GM18511 (cell line): ENCODE results near the gene ICOS.

ENCODE experiments used
- ATAC-seq: cut with Tn5 transposase; IDR thresholded peaks from one replicate; pipeline ENCODE4 v1.9.1; 2021; ENCODE audit warnings: mild to moderate bottlenecking, moderate library complexity; ENCODE audit not compliant: unreplicated experiment

Gene ICOS

GRCh38 chr2:204005940-204006721, 69.6 kb downstream of the ICOS start:
- no peak for ATAC-seq

- ATAC-seq: no peak
Observed at GRCh38 chr2:204008352-204008751, 71.8 kb downstream of the ICOS start.

DNA sequence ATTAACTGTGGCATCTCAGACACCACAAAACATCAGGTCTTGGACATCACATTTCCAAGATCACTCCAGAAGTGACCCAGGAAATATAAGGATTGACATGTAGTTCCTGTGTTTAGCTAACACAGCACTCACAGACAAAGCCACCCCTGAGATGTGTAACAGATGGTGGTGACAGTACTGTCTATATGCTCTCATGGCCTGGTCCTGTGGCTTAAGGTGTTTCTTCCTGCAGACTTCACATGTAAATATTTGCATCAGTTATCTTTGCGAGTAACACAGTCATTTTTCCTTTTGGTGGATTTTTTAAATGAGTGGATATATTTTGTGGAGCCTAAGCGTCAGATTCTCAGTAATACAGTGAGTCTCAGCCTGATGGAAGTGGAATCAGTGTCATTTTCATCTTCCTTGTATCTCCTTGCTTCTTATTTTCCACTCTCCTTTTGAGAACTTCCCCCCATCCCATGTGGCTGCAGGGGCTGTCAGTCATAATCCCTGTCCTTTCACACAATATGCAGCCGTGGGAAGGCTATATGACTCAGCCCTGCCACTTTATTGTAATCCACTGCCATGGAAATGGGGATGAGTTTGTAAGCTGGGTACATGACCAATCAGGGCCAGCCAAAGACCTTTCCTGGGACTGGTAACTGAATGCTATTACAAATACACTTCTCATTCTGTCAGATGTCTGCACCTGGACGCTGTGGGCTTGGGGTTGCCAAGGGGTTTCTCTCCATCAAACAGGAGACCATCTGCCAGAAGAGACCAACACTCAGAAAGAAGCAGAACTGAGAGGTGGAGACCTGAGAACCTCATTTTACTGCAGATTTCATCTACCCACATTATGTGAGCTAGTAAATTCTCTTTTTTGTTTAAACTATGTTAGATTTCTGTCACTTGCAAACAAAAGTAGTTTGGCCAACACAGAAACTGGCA, 74.3 kb downstream of the ICOS start:
- peak; percentile 67 for ATAC-seq
